B cell (primary cell): ENCODE measurements around the gene PSTPIP1.

Experiments used
- CTCF ChIP-seq: fragments of 200-600 bp; IDR thresholded peaks from one replicate; pipeline ENCODE4 v1.8.0; 2022; ENCODE audit warnings: antibody characterized with exemption, mild to moderate bottlenecking
- EZH2 ChIP-seq: IDR thresholded peaks from 2 replicates; pipeline ENCODE4 v1.6.1; 2012; ENCODE audit warnings: borderline replicate concordance, low read depth, mild to moderate bottlenecking, moderate library complexity, low read length; ENCODE audit not compliant: insufficient read depth, poor library complexity, severe bottlenecking

- TF ChIP-seq EZH2, result no peak
- no peak for TF ChIP-seq CTCF
These were observed 32.5 kb upstream of the PSTPIP1 start for GRCh38 chr15:76962337-76963013.
